ENCODE data around the gene LRRK1.

The LRRK1 gene

GRCh38 chr15:101045835-101046691, 126.9 kb downstream of the LRRK1 start:
- no peak for DNase-seq

GRCh38 chr15:101046826-101047225, 127.7 kb downstream of the LRRK1 start:
- no peak for DNase-seq

GRCh38 chr15:101047301-101047781, 128.2 kb downstream of the LRRK1 start:
- no peak for DNase-seq

- no peak for DNase-seq
Observed at GRCh38 chr15:101048176-101048575, 129.0 kb downstream of the LRRK1 start.

- DNase-seq: no peak
Observed at GRCh38 chr15:101048581-101049030, 129.4 kb downstream of the LRRK1 start.

- DNase-seq: no peak
Observed at GRCh38 chr15:101049282-101049681, 130.1 kb downstream of the LRRK1 start.

GRCh38 chr15:101049856-101050622, 130.9 kb downstream of the LRRK1 start:
- no peak for DNase-seq

- DNase-seq: no peak
Observed at GRCh38 chr15:101050623-101051290, 131.6 kb downstream of the LRRK1 start.

- DNase-seq: no peak
Observed at GRCh38 chr15:101051291-101052030, 132.3 kb downstream of the LRRK1 start.

- no peak for DNase-seq
Observed at GRCh38 chr15:101052031-101052620, 133.0 kb downstream of the LRRK1 start.

GRCh38 chr15:101052681-101053121, 133.5 kb downstream of the LRRK1 start:
- DNase-seq: no peak

GRCh38 chr15:101053261-101053660, 134.1 kb downstream of the LRRK1 start:
- no peak for DNase-seq

GRCh38 chr15:101054116-101054515, 135.0 kb downstream of the LRRK1 start:
- DNase-seq: no peak

- no peak for DNase-seq
Observed at GRCh38 chr15:101054991-101055390, 135.8 kb downstream of the LRRK1 start.

GRCh38 chr15:101055411-101055810, 136.3 kb downstream of the LRRK1 start:
- no peak for DNase-seq

GRCh38 chr15:101056366-101057334, 137.5 kb downstream of the LRRK1 start:
- no peak for DNase-seq

GRCh38 chr15:101057841-101058407, 138.8 kb downstream of the LRRK1 start:
- DNase-seq: no peak

GRCh38 chr15:101058735-101059134, 139.6 kb downstream of the LRRK1 start:
- DNase-seq: no peak

- no peak for DNase-seq
Observed at GRCh38 chr15:101059381-101060341, 140.5 kb downstream of the LRRK1 start.

All from stimulated activated CD4-positive, alpha-beta T cell treated with anti-CD3 and anti-CD28 coated beads, Interleukin-4, amount 100 ng/mL, for 4 hours (primary cell).